ENCODE measurements around the gene RFX2. TPM values are rescaled to one million over a fixed set of nuclear protein-coding genes. Genes with fewer than 3 reads are reported as not detected.

The RFX2 gene
- total RNA-seq, 4 donors from 2014 or later = 8.1 to 93.0 (median 20.4) TPM

GRCh38 chr19:5954293-5954692 lies 156.0 kb downstream of the RFX2 start:
- ATAC-seq (ENCODE audit: low FRiP score) (no peak), DNase-seq (ENCODE audit: low spot score) (no peak)
- TF ChIP-seq, protein P1, sequence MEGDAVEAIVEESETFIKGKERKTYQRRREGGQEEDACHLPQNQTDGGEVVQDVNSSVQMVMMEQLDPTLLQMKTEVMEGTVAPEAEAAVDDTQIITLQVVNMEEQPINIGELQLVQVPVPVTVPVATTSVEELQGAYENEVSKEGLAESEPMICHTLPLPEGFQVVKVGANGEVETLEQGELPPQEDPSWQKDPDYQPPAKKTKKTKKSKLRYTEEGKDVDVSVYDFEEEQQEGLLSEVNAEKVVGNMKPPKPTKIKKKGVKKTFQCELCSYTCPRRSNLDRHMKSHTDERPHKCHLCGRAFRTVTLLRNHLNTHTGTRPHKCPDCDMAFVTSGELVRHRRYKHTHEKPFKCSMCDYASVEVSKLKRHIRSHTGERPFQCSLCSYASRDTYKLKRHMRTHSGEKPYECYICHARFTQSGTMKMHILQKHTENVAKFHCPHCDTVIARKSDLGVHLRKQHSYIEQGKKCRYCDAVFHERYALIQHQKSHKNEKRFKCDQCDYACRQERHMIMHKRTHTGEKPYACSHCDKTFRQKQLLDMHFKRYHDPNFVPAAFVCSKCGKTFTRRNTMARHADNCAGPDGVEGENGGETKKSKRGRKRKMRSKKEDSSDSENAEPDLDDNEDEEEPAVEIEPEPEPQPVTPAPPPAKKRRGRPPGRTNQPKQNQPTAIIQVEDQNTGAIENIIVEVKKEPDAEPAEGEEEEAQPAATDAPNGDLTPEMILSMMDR (IDR thresholded peaks at IDR 0.05) = no peak

DNA sequence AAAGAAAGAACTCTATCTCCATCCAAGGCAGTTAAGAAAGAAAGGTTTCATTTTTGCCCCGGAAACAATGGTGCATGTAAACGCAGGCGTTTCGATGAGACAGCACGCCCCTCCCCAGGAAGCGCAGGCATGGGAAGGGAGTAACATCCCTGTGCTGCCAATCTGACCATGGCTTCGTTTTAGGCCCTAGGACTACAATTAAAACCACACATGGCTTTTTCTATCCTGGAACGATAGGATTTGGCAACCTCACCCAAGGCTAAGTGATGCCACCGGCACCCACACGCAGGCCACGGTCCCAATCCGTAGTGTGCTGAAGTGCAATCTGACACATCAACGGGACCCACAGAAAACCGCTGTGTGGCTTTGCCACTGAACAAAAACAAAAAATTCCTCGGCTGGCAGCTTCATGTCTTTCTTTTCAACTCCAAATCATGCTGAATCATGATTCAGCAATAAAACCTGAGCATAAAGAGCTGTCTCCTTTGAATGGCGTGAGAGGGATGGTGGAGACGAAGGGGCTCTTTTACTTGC lies 156.6 kb downstream of the RFX2 start:
- TF ChIP-seq, protein P1 (IDR thresholded peaks at IDR 0.05) = no peak
- ATAC-seq (ENCODE audit: low FRiP score) (no peak), DNase-seq (ENCODE audit: low spot score) (no peak)

- no peak for DNase-seq (ENCODE audit: low spot score)
- TF ChIP-seq, protein P1 (IDR thresholded peaks at IDR 0.05) = no peak
- ATAC-seq (ENCODE audit: low FRiP score) = no peak
Measured at GRCh38 chr19:5953030-5953589, 157.2 kb downstream of the RFX2 start.

DNA sequence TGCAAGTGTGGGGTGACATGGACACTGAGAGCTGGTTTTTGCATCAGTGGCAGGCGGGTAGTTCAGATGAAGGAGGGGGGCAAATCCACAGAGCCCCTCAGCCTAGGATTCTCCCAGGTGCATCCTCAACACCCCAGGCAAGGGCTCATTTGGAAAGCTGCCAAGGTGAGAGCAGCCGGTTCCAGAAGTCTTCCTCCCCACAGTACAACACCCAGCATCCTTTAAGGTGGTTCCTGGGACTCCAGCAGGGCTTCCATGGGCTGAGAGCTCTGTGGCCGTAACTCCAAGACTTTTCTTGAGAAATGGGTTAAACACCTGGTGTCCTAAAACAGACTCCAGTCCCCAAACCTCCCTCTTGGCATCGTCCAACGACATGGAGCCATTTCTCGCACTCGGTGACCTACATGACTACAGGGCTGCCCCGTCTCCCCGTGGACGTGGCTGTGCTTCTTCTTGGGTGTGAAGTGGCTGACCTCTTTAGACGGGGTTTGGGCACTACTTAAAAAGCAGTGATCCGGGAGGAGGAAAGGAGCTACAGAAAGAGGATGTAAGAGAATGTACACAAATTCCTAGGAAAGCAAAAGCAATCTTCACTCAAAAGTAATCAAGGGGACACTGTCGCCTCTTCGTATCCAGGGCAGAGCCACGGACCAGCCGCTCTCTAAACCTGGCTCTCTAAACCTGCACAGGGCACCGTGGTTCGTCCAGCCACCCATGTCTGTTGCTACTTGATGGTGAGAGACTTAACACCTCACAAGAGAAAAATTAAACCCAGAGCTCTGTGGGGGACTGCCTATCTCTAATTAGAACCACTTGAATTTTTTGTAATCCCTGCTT lies 157.9 kb downstream of the RFX2 start:
- TF ChIP-seq, protein P1 (IDR thresholded peaks at IDR 0.05) = no peak
- ATAC-seq (ENCODE audit: low FRiP score) = no peak
- no peak for DNase-seq (ENCODE audit: low spot score)

DNA sequence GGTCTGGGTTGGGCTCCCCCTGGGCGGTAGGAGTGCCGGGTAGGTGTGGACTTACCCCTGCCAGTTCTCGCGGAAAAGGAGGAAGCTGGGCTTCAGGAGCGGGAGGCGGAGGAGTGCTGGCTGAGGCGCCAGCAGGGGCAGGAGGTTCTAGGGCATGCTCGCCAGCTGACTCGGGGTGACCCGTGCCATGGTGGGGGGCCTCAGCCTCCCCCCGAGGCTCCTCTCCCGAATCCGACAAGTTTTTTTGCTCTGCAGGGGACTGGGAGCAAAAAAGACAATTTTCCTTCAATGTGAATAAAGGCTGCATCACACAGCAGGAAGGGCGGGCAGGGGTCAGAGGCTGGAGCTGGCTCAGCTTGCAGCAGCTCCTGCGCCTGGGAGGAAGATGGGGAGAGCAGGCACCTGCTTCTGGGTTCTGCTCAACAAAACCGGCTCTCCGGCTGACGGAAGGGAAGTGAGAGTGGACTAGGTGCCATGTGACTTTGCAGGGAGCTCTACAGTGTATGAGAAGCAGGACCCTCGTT lies 158.9 kb downstream of the RFX2 start:
- DNase-seq (ENCODE audit: low spot score) (no peak), ATAC-seq (ENCODE audit: low FRiP score) (no peak)

GRCh38 chr19:5950741-5951140 lies 159.6 kb downstream of the RFX2 start:
- TF ChIP-seq, protein P1 (IDR thresholded peaks at IDR 0.05) = no peak
- ATAC-seq (ENCODE audit: low FRiP score) (no peak), DNase-seq (ENCODE audit: low spot score) (no peak)

More for the DNA sequence above, 158.9 kb downstream of the RFX2 start:
- TF ChIP-seq, protein P1 (IDR thresholded peaks at IDR 0.05) = no peak

All from omental fat pad (tissue), 4 donors.